HG02610 (cell line): ENCODE results near the gene GOLGA6L2.
"Not testable (repeated sequence)": the region's sequence is repeated elsewhere in the genome, so short reads cannot be mapped to it uniquely, and the experiment has no call there.

Experiments
- ATAC-seq: cut with Tn5 transposase; IDR thresholded peaks from one replicate; pipeline ENCODE4 v1.9.1; 2021; ENCODE audit warnings: mild to moderate bottlenecking, moderate library complexity; ENCODE audit not compliant: unreplicated experiment

Gene GOLGA6L2

GRCh38 chr15:23447107-23447500 is at the start of gene GOLGA6L2:
Gene GOLGA6L2 (minus strand): TSS chr15:23447243. CDS start chr15:23447181, 62 bp downstream.
- ATAC-seq = no peak

DNA sequence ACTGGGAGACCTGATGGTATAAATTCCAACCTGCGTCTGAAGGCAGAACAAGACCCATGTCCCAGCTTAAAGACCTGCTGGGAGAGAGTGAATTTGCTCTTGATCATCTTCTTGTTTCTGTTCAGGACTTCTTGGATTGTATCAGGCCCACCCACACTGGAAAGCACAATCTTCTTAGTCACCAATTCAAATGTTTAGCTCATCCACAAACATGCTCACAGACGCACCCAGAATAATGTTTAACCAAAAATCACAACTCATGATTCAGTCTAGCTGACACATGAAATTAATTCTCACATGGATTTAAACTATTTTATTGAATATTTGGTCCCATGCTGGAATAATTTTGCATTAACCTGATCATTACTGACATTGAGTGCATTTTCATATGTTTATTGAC is 37.8 kb upstream of the GOLGA6L2 start:
- no peak for ATAC-seq

GRCh38 chr15:23483821-23484299 is 36.8 kb upstream of the GOLGA6L2 start:
- ATAC-seq = no peak

DNA sequence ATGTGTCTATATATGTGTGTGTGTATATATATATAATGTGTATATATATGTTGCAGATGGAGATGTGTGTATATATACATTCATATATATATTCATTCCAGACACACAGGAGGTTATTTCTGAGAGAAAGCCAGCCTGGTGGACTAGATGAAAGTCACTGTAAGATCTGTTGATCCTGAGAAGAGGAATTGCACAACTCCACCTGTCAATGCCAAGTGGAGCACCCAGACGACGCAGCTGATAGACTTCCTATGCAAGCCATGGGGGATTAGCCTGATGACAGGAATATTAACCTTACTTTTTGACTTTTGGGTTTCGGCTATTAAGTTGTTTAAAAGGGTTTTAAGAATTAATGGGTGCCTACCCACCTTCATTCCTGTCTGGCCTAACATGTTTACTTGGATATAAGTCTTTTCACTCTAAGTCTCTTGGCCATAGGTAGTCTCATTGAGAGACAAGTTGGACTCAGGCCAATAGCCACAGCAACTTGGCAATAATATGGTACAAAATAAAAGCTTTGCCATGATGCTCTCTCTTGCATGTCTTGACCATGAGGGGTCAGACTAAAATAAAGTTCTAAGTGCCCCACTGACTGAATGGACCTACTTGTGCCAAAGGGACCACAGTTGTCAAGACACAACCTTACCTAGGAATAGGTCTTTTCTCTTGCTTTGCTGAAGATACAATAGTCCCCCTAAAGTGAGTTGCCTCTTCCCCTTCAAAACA is 35.9 kb upstream of the GOLGA6L2 start:
- ATAC-seq = no peak

GRCh38 chr15:23482228-23482627 is 35.2 kb upstream of the GOLGA6L2 start:
- no peak for ATAC-seq

DNA sequence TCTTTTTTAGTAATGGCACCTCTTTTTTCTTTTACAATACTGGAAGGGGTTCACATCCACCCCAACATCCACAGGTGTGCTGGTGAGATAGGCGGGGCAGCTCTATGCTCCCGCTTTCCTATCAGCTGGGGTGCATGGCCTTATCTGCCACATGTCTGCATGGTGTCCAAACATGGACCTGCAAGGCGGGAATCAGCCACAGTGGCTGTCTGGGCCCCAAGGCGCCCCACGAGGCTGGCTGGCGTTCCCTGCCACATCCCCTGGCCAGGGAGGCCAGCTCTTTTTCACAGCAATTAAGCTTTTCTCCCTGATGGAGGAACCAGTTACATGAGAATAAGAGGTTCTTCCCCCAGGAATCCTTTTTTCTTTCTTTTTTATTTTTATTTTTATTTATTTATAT is 30.9 kb upstream of the GOLGA6L2 start:
- ATAC-seq = no peak

DNA sequence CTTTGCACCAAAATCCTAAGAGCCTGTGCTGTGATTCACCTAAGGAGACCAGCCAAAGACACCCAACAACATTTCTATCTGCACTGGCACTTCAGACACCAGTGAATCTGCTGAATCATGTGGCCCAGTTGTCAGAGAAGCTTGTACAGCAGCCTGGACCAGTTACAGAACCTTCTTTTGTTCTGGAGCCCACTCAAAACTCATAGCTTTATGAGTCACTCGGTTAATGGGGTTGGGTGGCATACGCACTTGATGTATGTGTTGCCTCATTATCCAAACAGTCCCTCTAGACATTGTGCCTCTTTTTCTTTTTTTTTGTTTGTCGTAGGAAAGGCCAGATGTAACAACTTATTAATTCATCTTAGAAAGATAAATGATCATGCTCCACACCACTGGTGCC is 25.6 kb upstream of the GOLGA6L2 start:
- no peak for ATAC-seq

DNA sequence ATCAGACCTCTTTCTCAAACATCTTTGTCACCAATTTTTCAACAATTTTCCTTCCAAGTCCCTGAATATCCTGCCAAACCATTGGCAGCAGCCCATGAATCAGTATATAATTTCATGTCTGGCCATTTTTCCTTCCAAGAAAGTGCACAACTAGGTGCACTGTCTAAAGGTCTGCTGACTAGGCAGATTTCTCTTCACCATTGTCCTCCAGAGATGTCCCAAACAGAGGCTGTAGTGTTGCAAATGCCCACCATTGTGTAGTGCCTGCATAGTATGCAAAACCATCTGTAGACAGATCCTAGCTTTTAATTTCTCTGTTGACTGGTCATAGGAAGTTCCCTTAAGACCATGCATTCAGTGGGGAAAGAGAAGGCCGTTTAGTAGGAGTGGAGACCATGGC is 25.0 kb upstream of the GOLGA6L2 start:
- ATAC-seq = no peak

DNA sequence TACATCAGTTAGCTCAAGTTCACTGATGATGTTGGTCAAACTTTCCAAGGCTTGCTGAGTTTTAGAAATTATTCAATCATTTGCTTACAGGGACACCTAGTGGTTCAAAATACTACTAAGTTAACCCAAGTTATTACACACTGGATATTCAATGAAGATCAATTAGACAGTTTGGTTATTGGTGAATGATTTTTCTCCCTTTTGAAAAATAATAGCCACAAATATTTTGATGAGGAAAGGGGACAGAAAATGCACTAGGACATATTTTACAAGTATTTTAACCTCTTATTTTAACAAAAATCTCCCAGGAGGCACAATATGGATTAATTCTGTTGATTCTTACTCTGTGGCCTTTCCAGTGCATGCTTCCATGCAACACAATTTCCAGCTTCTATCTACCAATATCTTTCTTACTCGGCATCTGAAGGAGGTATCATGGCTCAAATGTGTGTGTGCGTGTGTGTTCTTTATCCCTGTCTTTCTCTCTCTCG is 20.1 kb upstream of the GOLGA6L2 start:
- ATAC-seq = no peak

- no peak for ATAC-seq
Observed at GRCh38 chr15:23457890-23458289, 10.8 kb upstream of the GOLGA6L2 start.

GRCh38 chr15:23446215-23447106 is 582 bp downstream of the GOLGA6L2 start:
- ATAC-seq = no peak

DNA sequence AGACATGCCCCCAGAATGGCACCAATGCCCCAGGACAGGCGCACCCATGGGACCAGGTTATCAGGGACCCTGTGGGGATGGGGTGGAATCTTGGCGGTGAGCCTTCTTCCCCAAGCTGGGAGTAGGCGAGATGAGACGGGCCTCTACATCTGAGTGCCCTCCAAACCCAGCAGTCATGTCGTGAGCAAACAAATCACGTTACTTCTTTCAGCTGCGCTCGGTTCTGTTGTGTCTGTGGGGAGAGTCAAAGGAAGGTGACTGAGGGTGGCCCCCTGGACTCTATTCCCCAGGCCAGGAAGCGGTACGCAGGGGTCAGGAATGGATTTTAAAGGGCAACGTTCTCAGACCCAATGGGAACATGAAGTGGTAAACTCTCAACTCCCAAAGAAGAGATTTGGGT is 2.8 kb downstream of the GOLGA6L2 start:
- ATAC-seq = no peak

DNA sequence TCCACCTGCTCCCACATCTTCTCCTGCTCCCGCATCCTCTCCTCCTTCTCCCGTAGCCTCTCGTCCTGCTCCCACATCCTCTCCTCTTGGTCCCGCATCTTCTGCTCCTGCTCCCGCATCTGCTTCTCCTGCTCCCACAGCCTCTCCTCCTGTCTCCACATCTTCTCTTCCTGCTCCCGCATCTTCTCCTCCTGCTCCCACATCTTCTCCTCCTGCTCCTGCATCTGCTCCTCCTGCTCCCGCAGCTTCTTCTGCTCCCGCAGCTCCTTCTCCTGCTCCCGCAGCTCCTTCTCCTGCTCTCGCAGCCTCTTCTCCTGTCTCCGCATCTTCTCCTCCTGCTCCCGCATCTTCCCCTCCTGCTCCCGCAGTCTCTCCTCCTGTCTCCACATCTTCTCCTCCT is 5.8 kb downstream of the GOLGA6L2 start:
- no peak for ATAC-seq

GRCh38 chr15:23440596-23440995 is 6.4 kb downstream of the GOLGA6L2 start:
- ATAC-seq = no peak

DNA sequence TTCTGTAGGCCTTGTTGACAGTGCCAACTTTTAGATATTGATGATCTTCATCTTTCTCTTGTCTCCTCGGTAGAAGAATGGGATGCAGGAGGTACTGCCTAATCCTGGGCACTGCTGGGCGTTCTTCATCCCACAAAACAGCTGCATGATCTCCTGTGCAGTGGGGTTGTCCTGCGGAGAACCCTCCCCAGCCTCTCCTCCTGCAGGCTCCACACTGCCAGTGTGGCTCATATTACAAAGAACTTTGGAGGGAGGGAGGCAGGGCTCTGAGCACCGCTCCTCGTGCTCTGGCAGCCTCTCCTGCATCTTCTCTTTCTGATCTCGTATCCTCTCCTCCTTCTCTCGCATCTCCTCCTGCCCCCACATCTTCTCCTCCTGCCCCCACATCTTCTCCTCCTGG is 7.5 kb downstream of the GOLGA6L2 start:
- no peak for ATAC-seq

DNA sequence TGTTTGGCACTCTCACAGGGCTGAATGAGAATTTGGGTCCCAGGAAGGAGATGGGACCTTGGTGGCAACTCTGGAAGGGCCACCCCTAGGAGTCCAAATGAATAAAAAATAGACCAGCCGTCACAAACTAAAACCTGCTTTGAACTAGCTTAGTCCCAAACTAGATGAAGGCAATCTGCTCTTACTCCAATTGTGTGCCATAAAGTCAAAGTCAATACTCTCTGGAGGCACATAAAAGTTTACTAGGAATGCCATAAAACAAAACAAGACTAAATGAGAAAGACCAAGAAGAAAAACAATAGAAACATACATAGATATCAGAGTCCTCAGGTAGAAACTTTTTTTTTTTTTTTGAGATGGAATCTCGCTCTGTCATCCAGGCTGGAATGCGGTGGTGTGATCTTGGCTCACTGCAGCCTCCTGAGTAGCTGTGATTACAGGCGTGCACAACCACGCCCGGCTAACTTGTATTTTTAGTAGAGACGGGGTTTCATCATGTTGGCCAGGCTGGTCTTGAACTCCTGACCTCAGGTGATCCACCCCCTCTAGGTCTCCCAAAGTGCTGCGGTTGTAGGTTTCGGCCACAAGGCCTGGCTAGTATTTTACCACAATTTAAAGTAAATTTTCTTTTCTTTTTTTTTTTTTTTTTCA is 8.1 kb downstream of the GOLGA6L2 start:
- no peak for ATAC-seq

DNA sequence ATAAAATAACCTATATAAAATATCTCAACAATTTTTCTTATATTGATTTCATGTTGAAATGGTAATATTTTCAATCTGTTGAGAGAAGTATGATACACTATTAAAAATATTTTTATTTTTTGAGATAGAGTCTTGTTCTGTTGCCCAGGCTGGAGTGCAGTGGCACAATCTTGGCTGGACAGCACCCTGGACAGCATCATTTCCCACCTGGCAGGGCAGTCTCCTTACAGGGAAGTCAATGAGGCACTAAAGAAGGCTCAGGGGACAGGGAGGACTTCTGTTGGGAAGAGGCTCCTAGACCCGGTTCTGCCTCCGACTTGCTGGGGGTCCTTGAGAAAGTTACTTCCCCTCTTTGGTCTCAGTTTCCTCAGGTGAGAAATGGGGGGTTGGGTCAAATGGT is 9.4 kb downstream of the GOLGA6L2 start:
- ATAC-seq = no peak

- no peak for ATAC-seq
Observed at GRCh38 chr15:23437146-23437545, 9.9 kb downstream of the GOLGA6L2 start.

DNA sequence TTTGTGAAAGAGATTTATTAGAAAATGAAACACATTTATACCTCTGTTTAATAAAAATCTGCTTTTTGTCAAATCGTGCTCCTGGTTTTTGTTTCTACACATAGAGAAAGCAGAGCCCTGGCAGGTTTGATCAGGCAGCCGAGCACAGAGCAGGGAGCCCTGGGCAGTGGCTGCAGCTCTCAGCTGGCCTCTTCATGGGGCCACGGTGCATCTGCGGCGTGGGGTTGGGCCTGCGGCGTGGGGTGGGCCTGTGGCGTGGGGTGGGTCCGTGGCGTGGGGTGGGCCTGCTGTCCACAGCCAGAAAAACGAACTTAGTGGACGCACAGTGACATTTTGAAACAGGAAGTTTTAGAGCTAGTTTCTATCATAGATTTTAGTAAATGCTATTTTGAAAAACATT is 10.6 kb downstream of the GOLGA6L2 start:
- no peak for ATAC-seq

DNA sequence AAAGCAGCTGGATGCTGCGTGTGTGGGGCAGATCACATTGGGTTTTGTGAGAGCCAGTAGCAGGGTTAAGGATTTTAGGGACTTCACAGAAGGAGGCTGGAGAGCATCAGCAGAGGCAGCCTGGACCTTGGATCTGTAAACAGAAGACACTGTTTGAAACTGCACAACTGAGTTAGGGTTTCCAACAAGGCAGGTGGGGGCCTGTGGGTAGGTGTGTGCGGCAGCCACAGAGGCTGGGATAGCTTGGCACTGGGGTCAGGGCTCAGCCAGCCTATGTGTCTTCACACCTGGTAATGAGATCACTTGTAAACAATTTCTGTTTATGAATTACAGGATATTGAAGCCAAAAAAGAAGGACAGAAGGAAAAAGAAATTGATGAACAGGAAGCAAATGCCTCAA is 12.3 kb downstream of the GOLGA6L2 start:
- ATAC-seq = not testable (repeated sequence)

GRCh38 chr15:23425327-23425726 is 21.7 kb downstream of the GOLGA6L2 start:
- ATAC-seq = not testable (repeated sequence)
